Left ventricle myocardium inferior (tissue), 1 donor: ENCODE measurements around the gene LRP11. TPM values are rescaled to one million over a fixed set of nuclear protein-coding genes. Genes with fewer than 3 reads are reported as not detected.
A peak's percentile ranks its signal among the peaks of the same experiment; 100 is the strongest.

Experiments used
- DNase-seq: peaks from one replicate; pipeline ENCODE4 v3.0.0-alpha.2; 2020
- H3K27ac ChIP-seq: fragments of 200-600 bp; replicated peaks from 2 replicates; pipeline ENCODE4 v1.8.0; 2021
- H3K27me3 ChIP-seq: fragments of 200-600 bp; 2 replicates; pipeline ENCODE4 v1.8.0; 2021; ENCODE audit warnings: low read depth
- H3K36me3 ChIP-seq: fragments of 200-600 bp; 2 replicates; pipeline ENCODE4 v1.8.0; 2021
- H3K4me1 ChIP-seq: fragments of 200-600 bp; 2 replicates; pipeline ENCODE4 v1.8.0; 2021
- H3K4me3 ChIP-seq: fragments of 200-600 bp; 2 replicates; pipeline ENCODE4 v1.8.0; 2021; ENCODE audit warnings: mild to moderate bottlenecking, moderate library complexity
- H3K9me3 ChIP-seq: fragments of 200-600 bp; replicated peaks from 2 replicates; pipeline ENCODE4 v1.8.0; 2021
- CTCF ChIP-seq: fragments of 200-600 bp; IDR thresholded peaks from 2 replicates; pipeline ENCODE4 v1.8.0; 2021; ENCODE audit warnings: antibody characterized with exemption, mild to moderate bottlenecking, borderline replicate concordance
- intact Hi-C: fragments of 100-400 bp; cut with micrococcal nuclease; formaldehyde crosslinking; loops from one replicate; pipeline ENCODE4 v1.11.0; 2022
- total RNA-seq: library from RNA; stranded (reverse); fragmentation: NEBNext Ultra II Directional; extraction: Animal tissue kit (Norgen Biotek cat#: 25700); gene quantifications from one replicate; pipeline ENCODE4 v1.2.1, GENCODE V29; 2021
- donor health status: DM: no; HTN: yes; CAD: no; lungs with severe emphysema.

The LRP11 gene
- total RNA-seq, 1 donor from 2014 or later: 18.2 TPM

DNA sequence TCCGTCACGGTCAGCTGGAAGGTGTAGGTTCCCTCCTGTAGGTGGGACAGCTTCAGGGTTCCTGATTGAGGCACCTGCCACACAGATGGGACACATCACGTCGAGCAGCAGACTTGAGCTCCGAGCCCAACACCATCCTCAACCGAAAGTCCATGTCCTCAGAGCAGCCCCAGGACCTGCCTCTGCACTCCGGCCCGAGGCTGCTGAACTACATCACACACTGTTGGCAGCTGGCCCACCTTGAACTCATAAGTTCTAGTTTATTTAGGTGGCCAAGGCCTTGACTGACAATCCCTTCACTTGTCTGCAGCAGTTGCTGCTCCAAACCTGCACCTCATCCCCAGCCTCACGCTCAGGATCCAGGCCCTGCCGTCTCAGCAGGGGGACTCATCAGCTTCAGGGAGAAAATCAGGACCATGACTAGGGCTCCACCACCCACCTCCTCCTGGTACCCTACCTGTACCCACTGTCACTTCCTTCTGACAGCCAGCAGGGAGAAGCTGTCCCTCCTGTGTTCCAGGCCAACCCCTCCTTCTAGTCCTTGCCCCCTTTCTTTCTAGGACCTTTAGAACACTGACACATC is 21.0 kb downstream of the LRP11 start:
- no peaks in the 10 kb centered on the region for H3K27me3 ChIP-seq
- intact Hi-C loops: no loop called here
- H3K9me3 ChIP-seq: no peaks in the 10 kb centered on the region
- no peak overlapping the region for H3K27ac ChIP-seq
- no peak for TF ChIP-seq CTCF
- peak; percentile 51 for DNase-seq
- H3K36me3 ChIP-seq: peaks cover 15% of the 10 kb centered on the region
- H3K4me3 ChIP-seq: no peak overlapping the region
- H3K4me1 ChIP-seq: peaks cover 31% of the 10 kb centered on the region

DNA sequence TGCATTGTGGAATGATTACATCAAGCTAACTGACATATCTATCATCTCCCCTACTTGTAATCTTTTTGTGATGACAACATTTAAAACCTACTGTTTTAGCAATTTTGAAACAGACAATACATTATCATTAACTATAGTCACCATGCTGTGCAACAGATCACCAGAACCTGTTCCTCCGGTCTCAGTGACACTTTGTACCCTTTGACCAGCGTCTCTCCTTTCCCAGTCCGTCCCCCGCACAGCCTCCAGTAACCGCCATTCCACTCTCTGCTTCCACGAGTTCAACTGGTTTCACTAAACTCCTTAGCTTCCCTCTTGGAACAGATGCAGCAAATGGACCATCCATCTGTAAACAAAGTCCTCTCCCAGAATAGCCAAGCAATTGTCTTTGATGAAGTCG is 21.8 kb downstream of the LRP11 start:
- intact Hi-C loops: no loop called here
- no peak for DNase-seq

GRCh38 chr6:149840345-149841075 is 23.6 kb downstream of the LRP11 start:
- peak; percentile 74 for TF ChIP-seq CTCF
- H3K4me3 ChIP-seq: no peak overlapping the region
- peaks cover 13% of the 10 kb centered on the region for H3K4me1 ChIP-seq
- H3K36me3 ChIP-seq: peaks cover 23% of the 10 kb centered on the region
- intact Hi-C loops: no loop called here
- peak; percentile 87 for DNase-seq
- peak overlapping the region; percentile 54 for H3K27ac ChIP-seq
- H3K27me3 ChIP-seq: no peaks in the 10 kb centered on the region
- H3K9me3 ChIP-seq: no peaks in the 10 kb centered on the region

More for the DNA sequence above, 21.8 kb downstream of the LRP11 start:
- Histone ChIP-seq H3K4me1 (peaks cover 29% of the 10 kb centered on the region), H3K4me3 (no peak overlapping the region), H3K9me3 (no peaks in the 10 kb centered on the region), H3K27ac (no peak overlapping the region), H3K27me3 (no peaks in the 10 kb centered on the region), H3K36me3 (peaks cover 15% of the 10 kb centered on the region)
- TF ChIP-seq CTCF: no peak

- Histone ChIP-seq H3K27ac (no peak overlapping the region), H3K9me3 (no peaks in the 10 kb centered on the region), H3K27me3 (no peaks in the 10 kb centered on the region), H3K36me3 (peaks cover 29% of the 10 kb centered on the region), H3K4me1 (no peaks in the 10 kb centered on the region), H3K4me3 (no peak overlapping the region)
- TF ChIP-seq CTCF: peak; percentile 93
- no peak for DNase-seq
- intact Hi-C loops: loop anchor here (5.0 to 10.0 kb wide), 2 partner anchors 93 to 180 kb away; no protein-coding TSS in a partner anchor
Observed at GRCh38 chr6:149834513-149835481, 29.4 kb downstream of the LRP11 start.

- no peak overlapping the region for H3K27ac ChIP-seq
- TF ChIP-seq CTCF: no peak
- intact Hi-C loops: loop anchor here (10.0 kb wide), 1 partner anchor 181 kb away; no protein-coding TSS in a partner anchor
- H3K36me3 ChIP-seq: peaks cover 29% of the 10 kb centered on the region
- H3K27me3 ChIP-seq: no peaks in the 10 kb centered on the region
- no peak for DNase-seq
- no peak overlapping the region for H3K4me3 ChIP-seq
- no peaks in the 10 kb centered on the region for H3K4me1 ChIP-seq
- no peaks in the 10 kb centered on the region for H3K9me3 ChIP-seq
Observed at GRCh38 chr6:149833651-149834050, 30.5 kb downstream of the LRP11 start.
